ENCODE measurements around the gene PHF12.

Gene PHF12

GRCh38 chr17:28975646-28976045 lies 24.3 kb upstream of the PHF12 start:
- DNase-seq (ENCODE audit: low read depth in 2 of 2), result no peak

GRCh38 chr17:28975031-28975430 lies 23.7 kb upstream of the PHF12 start:
- DNase-seq (ENCODE audit: low read depth in 2 of 2), result no peak

DNA sequence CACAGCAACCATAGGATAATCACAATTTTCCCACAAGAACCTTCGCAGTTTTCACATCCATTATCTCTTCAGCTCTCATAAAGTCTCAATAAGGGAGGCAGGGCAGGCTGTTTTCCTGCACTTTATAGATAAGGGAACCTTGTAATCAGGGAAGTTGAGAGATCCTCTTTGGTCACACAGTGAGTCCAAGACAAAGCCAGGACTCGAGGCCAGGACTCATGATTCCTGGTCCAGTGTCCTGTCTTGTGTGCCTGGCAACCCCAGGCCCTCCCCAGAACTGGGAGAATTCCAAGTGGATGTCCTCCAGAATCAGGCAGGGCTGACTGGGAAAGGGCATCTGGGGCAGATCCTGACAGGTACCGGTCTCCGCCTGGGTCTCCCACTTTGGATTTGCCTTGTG lies 23.1 kb upstream of the PHF12 start:
- DNase-seq (ENCODE audit: low read depth in 2 of 2), result no peak

GRCh38 chr17:28973425-28973824 lies 22.1 kb upstream of the PHF12 start:
- DNase-seq (ENCODE audit: low read depth in 2 of 2), result no peak

DNA sequence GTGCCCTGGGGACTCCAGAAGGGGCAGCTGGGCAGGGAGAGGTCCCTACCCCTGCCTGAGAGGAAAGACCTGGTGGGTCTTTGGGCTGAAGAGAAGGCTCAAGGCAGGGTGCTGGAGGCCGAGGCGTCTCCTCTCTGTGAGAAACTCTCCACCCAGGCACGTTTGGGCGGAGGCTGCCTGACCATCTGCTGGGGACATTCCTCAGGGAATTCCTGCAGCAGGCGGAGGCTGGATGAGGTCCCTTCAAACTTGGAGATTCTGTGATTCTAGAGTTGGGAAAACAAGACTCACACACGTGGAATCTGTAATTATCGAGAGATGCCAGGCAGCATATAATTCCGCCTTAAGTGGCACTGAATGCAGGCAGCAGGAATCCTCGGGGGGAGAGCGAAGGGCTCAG lies 21.1 kb upstream of the PHF12 start:
- DNase-seq (ENCODE audit: low read depth in 2 of 2), result no peak

- no peak for DNase-seq (ENCODE audit: low read depth in 2 of 2)
Measured at GRCh38 chr17:28970879-28971278, 19.6 kb upstream of the PHF12 start.

DNA sequence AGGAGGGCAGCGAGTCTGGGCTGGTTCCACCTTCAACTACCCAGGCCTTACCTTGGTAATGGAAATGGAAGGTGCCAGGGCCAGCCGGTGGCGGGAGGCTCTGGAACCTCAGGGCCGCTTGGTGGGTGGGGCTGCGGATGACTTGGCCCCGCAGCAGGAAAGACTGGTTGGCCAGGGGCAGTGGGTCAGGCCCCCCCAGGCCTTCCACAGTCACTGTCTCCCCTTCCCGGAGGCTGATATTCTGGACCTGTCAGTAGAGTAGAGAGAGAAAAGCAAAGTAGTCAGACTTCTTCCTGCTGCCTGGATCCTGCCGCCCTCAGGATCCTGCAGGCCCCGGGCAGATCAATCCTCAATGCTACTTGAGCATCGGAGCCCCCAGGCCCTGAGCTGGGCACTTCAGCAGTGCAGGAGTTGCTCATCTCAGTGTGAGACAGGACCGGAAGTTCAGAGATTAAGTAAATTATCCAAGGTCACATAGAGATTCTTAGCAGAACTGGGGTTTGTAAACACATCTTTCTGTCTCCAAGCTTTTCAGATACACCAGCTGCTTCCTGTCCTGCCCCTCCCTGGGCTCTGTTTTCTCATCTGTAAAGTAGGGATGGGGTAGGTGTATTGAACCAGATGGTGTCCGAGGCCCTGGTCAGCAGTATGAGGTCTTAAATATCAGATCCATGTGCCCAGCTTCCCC lies 18.5 kb upstream of the PHF12 start:
- no peak for DNase-seq (ENCODE audit: low read depth in 2 of 2)

- no peak for DNase-seq (ENCODE audit: low read depth in 2 of 2)
Measured at GRCh38 chr17:28968914-28969295, 17.6 kb upstream of the PHF12 start.

DNA sequence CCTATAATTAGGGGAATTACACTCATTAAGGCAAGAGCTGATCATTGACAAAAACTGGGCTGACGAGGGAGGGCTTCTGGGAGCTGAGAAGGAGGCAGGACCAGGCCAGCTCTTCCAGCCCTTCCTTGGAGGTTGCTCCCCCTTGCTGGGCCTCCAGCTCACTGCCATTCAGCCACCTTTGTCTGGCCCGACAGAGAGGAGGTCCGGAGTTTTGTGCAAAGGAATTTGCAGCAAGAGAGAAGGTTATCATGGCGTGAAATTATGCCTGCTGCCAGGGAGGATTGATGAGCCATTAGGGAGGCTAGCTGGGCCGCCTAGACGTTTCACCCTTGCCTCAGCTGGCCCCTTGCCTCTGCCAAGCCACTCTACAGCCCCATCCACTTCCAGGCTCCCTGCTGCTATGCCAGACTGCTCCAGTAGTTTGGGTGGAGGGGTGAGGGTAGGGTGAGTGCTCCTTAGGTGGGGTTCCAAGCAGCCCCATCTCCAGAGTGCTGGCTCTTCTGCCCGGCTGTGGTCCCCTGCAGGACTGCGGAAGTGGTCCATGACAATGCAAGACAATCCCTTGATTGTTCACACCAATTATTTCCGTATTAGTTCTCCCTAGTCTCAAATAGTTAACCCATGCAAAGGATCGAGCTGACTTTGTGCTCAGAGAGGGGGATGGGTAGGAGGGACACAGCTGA lies 17.1 kb upstream of the PHF12 start:
- no peak for DNase-seq (ENCODE audit: low read depth in 2 of 2)

DNA sequence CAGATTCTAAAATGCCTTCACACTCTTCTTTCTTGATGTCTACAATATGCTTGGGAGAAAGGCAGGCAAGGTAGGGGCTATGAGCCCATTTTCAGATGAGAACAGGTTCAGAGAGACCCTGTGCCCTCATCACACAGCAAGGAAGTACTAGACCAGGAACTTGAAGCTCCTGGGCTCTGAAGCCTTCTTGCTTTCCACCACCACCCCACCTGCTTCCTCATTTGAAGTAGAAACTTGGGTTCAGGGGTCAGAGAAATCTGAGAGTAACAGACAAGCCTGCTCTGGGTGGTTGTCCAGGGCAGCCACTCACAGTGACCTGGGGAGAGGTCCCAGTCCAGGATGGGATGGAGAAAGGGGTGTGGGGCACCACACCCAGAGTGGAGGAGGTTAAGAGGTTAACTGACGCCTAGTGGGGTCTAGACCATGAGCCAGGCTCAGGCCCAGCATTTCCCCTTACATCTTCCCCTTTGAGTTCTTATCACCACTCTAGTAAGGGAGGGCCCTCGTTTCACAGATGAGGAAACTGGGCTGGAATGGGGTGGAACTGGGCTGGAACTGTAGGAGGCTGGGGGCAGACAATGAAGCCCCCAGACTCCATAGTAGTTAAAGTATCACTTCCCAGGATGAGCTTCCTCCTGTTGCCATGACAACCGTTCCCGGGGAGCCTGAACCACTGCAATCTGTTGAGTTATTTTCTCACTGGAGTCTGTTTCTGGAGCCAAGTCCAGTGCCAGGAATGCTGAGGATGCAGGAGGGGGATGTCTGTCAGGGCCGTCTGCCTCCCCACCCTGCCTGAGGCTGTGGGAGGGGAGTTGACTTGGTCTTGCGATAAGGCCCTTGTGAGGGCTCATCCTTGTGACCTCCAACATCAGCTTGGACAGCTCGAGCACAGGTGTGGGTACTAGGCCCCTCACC lies 16.2 kb upstream of the PHF12 start:
- DNase-seq (ENCODE audit: low read depth in 2 of 2), result no peak

- DNase-seq (ENCODE audit: low read depth in 2 of 2), result no peak
Measured at GRCh38 chr17:28963841-28964240, 12.5 kb upstream of the PHF12 start.

- DNase-seq (ENCODE audit: low read depth in 2 of 2), result no peak
Measured at GRCh38 chr17:28963055-28963611, 11.8 kb upstream of the PHF12 start.

GRCh38 chr17:28961391-28961790 lies 10.1 kb upstream of the PHF12 start:
- DNase-seq (ENCODE audit: low read depth in 2 of 2), result no peak

GRCh38 chr17:28960256-28961061 lies 9.1 kb upstream of the PHF12 start:
- DNase-seq (ENCODE audit: low read depth in 2 of 2), result no peak

DNA sequence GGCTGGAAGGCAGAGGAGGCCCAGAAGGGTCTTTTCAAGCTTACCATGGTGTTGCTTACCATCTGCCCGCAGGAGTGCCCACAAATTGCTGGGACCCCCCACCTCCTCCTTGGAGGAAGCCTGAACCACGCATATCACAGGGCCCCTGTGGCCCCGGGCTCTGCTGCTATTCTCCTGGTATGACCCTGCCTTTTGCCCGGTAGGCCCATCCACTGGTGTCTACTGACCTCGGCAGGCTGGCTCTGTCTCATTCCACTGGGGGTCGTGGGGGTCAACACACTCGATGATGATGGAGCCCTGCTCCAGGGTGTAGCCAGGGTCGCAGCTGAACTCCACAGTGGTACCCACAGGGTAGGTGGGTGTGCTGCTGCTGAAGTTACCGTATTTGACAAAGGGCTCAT lies 8.2 kb upstream of the PHF12 start:
- no peak for DNase-seq (ENCODE audit: low read depth in 2 of 2)

- no peak for DNase-seq (ENCODE audit: low read depth in 2 of 2)
Measured at GRCh38 chr17:28958820-28959455, 7.6 kb upstream of the PHF12 start.

DNA sequence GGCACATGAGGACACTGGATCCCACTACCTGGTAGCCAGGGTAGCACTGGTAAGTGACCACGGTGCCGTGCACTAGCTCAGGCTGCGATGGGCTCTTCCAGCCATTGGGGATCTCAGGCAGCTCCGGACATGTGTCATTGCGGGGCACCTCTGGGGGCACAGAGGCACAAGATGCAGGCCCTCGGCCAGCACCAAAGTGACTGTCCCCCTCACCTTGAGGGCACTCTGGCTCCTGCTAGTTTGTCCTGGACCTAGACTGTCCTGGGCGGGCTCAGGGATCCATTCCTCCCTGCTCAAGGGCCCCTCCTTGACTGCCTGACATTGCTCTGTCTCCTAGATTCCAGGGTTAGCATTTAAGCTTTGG lies 6.7 kb upstream of the PHF12 start:
- DNase-seq (ENCODE audit: low read depth in 2 of 2), result no peak

DNA sequence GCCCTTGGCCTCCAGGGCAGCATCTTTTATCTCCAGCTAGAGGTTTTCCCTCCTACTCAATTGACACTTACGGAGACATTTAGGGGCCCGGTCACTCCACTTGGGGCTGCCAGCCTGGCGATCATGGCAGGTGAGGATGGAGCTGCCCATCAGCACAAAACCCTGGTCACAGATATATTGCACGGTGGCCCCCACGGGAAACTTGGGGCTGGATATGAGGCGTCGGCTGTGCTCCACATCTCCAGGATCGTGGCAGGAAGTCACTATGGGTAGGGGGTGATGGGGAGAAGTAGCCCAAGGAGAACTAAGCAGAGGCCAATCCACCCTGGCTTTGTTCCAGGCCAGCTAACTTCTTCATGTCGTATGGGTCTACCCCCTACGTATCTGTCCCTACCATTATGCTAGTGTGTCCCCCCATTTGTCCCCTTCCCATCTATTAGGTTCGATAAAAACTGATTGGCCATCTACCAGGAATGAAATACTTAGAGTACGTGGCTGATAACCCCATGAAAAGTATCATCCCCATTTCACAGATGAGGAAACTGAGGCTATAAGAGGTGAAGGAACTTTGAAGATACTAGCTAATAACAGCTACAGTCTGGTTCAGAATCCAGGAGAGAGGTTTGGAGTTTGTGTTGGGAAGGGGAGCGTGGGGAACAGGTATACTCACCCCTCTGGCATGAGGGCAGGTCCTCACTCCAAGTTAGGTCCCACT lies 6.1 kb upstream of the PHF12 start:
- DNase-seq (ENCODE audit: low read depth in 2 of 2), result no peak

DNA sequence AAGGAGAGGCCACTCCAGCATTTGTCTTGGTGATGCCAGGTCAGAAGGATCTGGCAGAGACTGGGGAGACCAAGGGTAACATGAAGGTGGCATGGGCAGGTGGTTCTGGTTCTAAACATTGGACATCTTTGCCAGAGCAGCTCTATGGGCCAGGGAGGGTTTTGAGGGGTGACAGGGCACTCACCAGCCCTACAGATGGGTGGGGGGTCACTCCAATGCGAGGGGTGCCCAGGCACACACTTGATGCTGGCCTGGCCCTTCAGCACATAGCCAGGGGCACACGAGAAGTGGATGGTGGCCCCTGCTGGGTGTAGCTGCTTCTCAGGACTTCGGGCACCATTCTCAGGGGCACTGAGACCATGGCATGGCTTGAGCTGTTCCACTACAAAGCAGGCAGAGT lies 5.5 kb upstream of the PHF12 start:
- DNase-seq (ENCODE audit: low read depth in 2 of 2), result no peak

DNA sequence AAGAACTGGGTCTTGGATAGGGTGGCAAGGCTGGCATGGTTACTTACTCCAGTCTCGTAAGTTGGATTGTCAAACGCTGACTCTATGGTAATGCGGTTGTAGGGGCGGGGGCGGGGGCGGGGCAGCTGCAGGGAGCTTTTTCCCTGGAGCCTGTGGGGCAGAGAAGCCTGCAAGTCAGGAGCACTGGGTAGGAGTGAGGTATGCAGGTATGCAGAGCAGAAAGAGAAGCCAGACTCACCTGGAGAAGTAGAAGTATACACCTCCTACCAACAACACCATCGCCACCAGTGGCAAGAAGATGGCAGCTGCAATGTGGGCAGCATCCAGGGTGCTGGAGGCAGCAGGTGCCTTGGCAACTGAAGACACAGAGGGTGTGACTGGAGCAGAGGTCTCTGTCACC lies 4.8 kb upstream of the PHF12 start:
- DNase-seq (ENCODE audit: low read depth in 2 of 2), result no peak

- DNase-seq (ENCODE audit: low read depth in 2 of 2), result no peak
Measured at GRCh38 chr17:28955408-28955807, 4.1 kb upstream of the PHF12 start.

Measured in stimulated activated CD8-positive, alpha-beta memory T cell treated with anti-CD3 and anti-CD28 coated beads, Interleukin-2, amount 100 ng/mL, for 48 hours (primary cell).